GM23338 (cell line): ENCODE measurements around the gene RCAN1. TPM values are rescaled to one million over a fixed set of nuclear protein-coding genes. Genes with fewer than 3 reads are reported as not detected.

Source experiments
- ATAC-seq: fragments of 200-7000 bp; cut with Tn5 transposase; 3 replicates; pipeline ENCODE4 v1.9.1; 2020
- DNase-seq: peaks from one replicate; pipeline ENCODE4 v3.0.0-alpha.2; 2015; ENCODE audit warnings: low spot score
- H2AFZ ChIP-seq: fragments of 200-600 bp; sonication (generic); 2 replicates; pipeline ENCODE4 v1.8.0; 2016; ENCODE audit warnings: antibody characterized with exemption, mild to moderate bottlenecking, moderate library complexity
- H3F3A ChIP-seq: fragments of 200-600 bp; sonication (generic); replicated peaks from 2 replicates; pipeline ENCODE4 v1.8.0; 2017; ENCODE audit warnings: antibody characterized with exemption, mixed run types, low read depth
- H3K27ac ChIP-seq: fragments of 200-600 bp; sonication (generic); 2 replicates; pipeline ENCODE4 v1.6.1; 2016; ENCODE audit warnings: low read depth
- H3K27me3 ChIP-seq: fragments of 200-600 bp; sonication (generic); 2 replicates; pipeline ENCODE4 v1.8.0; 2016; ENCODE audit warnings: mild to moderate bottlenecking, mixed run types, moderate library complexity; ENCODE audit not compliant: insufficient read depth
- H3K36me3 ChIP-seq: fragments of 200-600 bp; sonication (generic); 2 replicates; pipeline ENCODE4 v1.8.0; 2016; ENCODE audit warnings: mild to moderate bottlenecking; ENCODE audit not compliant: insufficient read depth
- H3K4me1 ChIP-seq: fragments of 200-600 bp; sonication (generic); 2 replicates; pipeline ENCODE4 v1.8.0; 2016; ENCODE audit warnings: mild to moderate bottlenecking, moderate library complexity; ENCODE audit not compliant: insufficient read depth
- H3K4me2 ChIP-seq: fragments of 200-600 bp; sonication (generic); 2 replicates; pipeline ENCODE4 v1.7.1; 2017; ENCODE audit warnings: mixed run types
- H3K4me3 ChIP-seq: fragments of 200-600 bp; sonication (generic); 2 replicates; pipeline ENCODE4 v1.6.1; 2016; ENCODE audit warnings: mixed run types
- H3K79me2 ChIP-seq: fragments of 200-600 bp; sonication (generic); replicated peaks from 2 replicates; pipeline ENCODE4 v1.8.0; 2017; ENCODE audit warnings: mild to moderate bottlenecking; ENCODE audit not compliant: insufficient read depth
- H3K9me2 ChIP-seq: fragments of 200-600 bp; sonication (generic); 2 replicates; pipeline ENCODE4 v1.8.0; 2017; ENCODE audit not compliant: insufficient read depth
- H4K20me1 ChIP-seq: fragments of 200-600 bp; sonication (generic); replicated peaks from 2 replicates; pipeline ENCODE4 v1.8.0; 2017; ENCODE audit warnings: mild to moderate bottlenecking; ENCODE audit not compliant: insufficient read depth
- H3K27ac Mint-ChIP-seq: 2 replicates; pipeline ENCODE4 v1.8.0; 2020; ENCODE audit warnings: inconsistent platforms, mild to moderate bottlenecking, moderate library complexity, mixed read lengths
- H3K27me3 Mint-ChIP-seq: 3 replicates; pipeline ENCODE4 v1.8.0; 2022; ENCODE audit warnings: low read depth, mild to moderate bottlenecking, moderate library complexity, mixed read lengths, inconsistent platforms; ENCODE audit not compliant: insufficient read depth, poor library complexity
- H3K36me3 Mint-ChIP-seq: 3 replicates; pipeline ENCODE4 v1.8.0; 2021; ENCODE audit warnings: low read depth, mild to moderate bottlenecking, inconsistent platforms, moderate library complexity, mixed read lengths
- H3K4me1 Mint-ChIP-seq: 3 replicates; pipeline ENCODE4 v1.8.0; 2020; ENCODE audit warnings: mild to moderate bottlenecking, inconsistent platforms, mixed read lengths
- H3K4me3 Mint-ChIP-seq: 3 replicates; pipeline ENCODE4 v1.8.0; 2021; ENCODE audit warnings: moderate library complexity, mild to moderate bottlenecking, inconsistent platforms, mixed read lengths
- H3K9me3 Mint-ChIP-seq: 3 replicates; pipeline ENCODE4 v1.8.0; 2020; ENCODE audit warnings: moderate library complexity, mild to moderate bottlenecking, inconsistent platforms, mixed read lengths
- JUNB ChIP-seq: IDR thresholded peaks from one replicate; pipeline ENCODE4 v1.6.1; 2016; ENCODE audit warnings: antibody characterized with exemption; ENCODE audit not compliant: unreplicated experiment
- ZNF114 ChIP-seq: fragments of 250-450 bp; sonication (Bioruptor Pico); IDR thresholded peaks from 2 replicates; pipeline ENCODE4 v1.5.0; 2020; ENCODE audit warnings: mild to moderate bottlenecking, moderate library complexity
- ZNF462 ChIP-seq: fragments of 250-450 bp; sonication (Bioruptor Pico); IDR thresholded peaks from 2 replicates; pipeline ENCODE4 v1.5.0; 2020; ENCODE audit warnings: mild to moderate bottlenecking, moderate library complexity
- polyA plus RNA-seq: library from polyadenylated mRNA; unstranded; fragments of >200 nt; fragmentation: Nextera tagmentation; extraction: Ambion mirVana; gene quantifications from 2 replicates; pipeline ENCODE4 v1.2.1, GENCODE V29; 2016
- total RNA-seq: library from RNA; depleted of rRNA; stranded (reverse); fragments of >200 nt; shearing (Covaris generic); gene quantifications from 2 replicates; pipeline ENCODE4 v1.2.3, GENCODE V29; 2014

Gene RCAN1
- total and polyA plus RNA-seq, 2 experiments from 2014 or later: 3.7 to 5.2 TPM

- no peak for TF ChIP-seq ZNF462 (CRISPR knock-in tag)
Measured at GRCh38 chr21:34595457-34595856, 19.5 kb downstream of the RCAN1 start (continued).

- H3K4me2 ChIP-seq: no peak overlapping the region
Measured at GRCh38 chr21:34594566-34595234, 20.2 kb downstream of the RCAN1 start.

More at GRCh38 chr21:34594566-34595234, 20.2 kb downstream of the RCAN1 start:
- no peaks in the 10 kb centered on the region for H4K20me1 ChIP-seq
- DNase-seq (no peak), ATAC-seq (no peak)
- no peaks in the 10 kb centered on the region for H3K36me3 Mint-ChIP-seq
- peaks cover 11% of the 10 kb centered on the region for H3K4me1 Mint-ChIP-seq
- no peak overlapping the region for H3K27ac ChIP-seq
- H3K4me3 Mint-ChIP-seq: no peak overlapping the region
- H3K27me3 Mint-ChIP-seq: peaks cover 2% of the 10 kb centered on the region
- no peak overlapping the region for H3K27ac Mint-ChIP-seq
- no peak overlapping the region for H3K4me3 ChIP-seq
- no peak overlapping the region for H2AFZ ChIP-seq
- H3K27me3 ChIP-seq: no peaks in the 10 kb centered on the region
- no peaks in the 10 kb centered on the region for H3K79me2 ChIP-seq
- H3K4me1 ChIP-seq: peaks cover 3% of the 10 kb centered on the region; the same call in 1 of the 2 replicates
- TF ChIP-seq ZNF114 (CRISPR knock-in tag): no peak
- TF ChIP-seq ZNF462 (CRISPR knock-in tag): no peak
- no peak for TF ChIP-seq JUNB
- no peaks in the 10 kb centered on the region for H3K9me2 ChIP-seq
- H3K36me3 ChIP-seq: no peaks in the 10 kb centered on the region
- H3K9me3 Mint-ChIP-seq: no peaks in the 10 kb centered on the region
- no peaks in the 10 kb centered on the region for H3F3A ChIP-seq
